Measurements from ENCODE around the gene IL1F10.

IL1F10 gene

DNA sequence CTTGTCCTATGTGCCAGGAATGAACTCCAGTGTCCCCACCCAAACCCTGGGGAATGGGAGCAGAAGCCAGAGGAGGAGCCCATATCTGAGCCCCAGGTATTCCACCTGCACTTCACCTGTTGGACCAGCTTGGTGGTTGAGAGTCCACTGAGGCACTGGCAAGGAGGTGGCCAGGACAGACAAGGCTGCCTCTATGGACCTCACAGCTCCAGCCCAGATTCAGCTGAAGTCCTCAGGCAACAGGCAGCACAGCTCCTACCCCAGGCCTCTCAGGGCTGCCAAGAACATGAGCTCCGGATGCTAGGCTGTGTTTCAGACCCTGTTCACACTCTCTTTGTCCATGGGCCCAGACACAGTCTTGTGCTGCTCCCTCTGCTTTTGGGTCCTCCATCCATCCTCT, 2.9 kb upstream of the IL1F10 start:
- Mint-ChIP-seq H3K9me3 (no peaks in the 10 kb centered on the region), H3K4me3 (no peak overlapping the region), H3K4me1 (no peaks in the 10 kb centered on the region), H3K27ac (no peak overlapping the region), H3K27me3 (peaks cover 13% of the 10 kb centered on the region), H3K36me3 (no peaks in the 10 kb centered on the region)
- no peak for DNase-seq
- CTCF ChIA-PET, result interaction anchor here (1.0 to 1.1 kb wide), 2 partner anchors 13 to 122 kb away, joined by 3 to 5 read pairs; no protein-coding TSS in a partner anchor

GRCh38 chr2:113068249-113068648, 479 bp downstream of the IL1F10 start:
- Mint-ChIP-seq H3K27me3 (peaks cover 22% of the 10 kb centered on the region), H3K27ac (no peak overlapping the region), H3K4me1 (no peaks in the 10 kb centered on the region), H3K9me3 (no peaks in the 10 kb centered on the region), H3K4me3 (no peak overlapping the region), H3K36me3 (no peaks in the 10 kb centered on the region)
- no peak for DNase-seq
- CTCF ChIA-PET, result interaction anchor here (1.7 to 3.1 kb wide), 2 partner anchors 12 to 127 kb away, joined by 4 to 12 read pairs; no protein-coding TSS in a partner anchor

DNA sequence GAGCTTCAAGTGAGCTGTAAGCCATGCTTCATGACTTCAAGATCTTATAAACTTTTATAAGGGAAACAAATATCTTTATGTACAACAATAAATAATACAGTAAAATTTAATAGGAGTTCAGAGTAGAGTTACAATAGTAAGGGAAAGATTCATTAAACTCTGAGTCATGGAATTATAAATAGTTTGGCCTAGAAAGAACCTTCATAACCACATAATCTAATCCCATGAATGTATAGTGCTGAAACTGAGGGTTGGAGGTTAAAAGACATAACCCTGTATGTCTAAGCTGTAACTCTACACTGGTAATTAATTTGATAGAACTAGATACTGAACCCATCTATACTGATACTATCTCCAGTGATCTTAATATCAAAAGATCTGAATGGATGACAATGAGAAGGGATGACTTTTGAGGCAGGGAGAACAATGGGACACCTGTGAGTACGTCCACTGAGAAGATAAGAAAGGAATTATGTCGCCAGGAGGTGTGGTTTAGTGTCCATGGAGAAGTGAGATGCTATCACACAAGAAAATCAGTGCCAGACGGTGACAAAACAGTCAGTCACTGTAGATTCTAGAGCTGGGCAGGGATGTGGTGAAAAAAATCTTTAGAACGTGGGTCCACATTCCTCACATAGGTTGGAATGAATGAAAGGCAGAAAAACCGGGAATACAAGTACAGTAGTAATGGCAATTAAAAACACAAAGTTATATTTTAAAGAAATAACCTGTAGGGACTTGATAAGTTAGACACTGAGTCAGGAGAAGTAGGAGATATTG, 1.1 kb downstream of the IL1F10 start:
- H3K9me3 Mint-ChIP-seq, result no peaks in the 10 kb centered on the region
- no peaks in the 10 kb centered on the region for H3K4me1 Mint-ChIP-seq
- peaks cover 22% of the 10 kb centered on the region for H3K27me3 Mint-ChIP-seq
- DNase-seq, result no peak
- CTCF ChIA-PET, result interaction anchor here (1.7 to 3.1 kb wide), 2 partner anchors 11 to 127 kb away, joined by 4 to 12 read pairs; no protein-coding TSS in a partner anchor
- H3K27ac Mint-ChIP-seq, result no peak overlapping the region
- no peak overlapping the region for H3K4me3 Mint-ChIP-seq
- H3K36me3 Mint-ChIP-seq, result no peaks in the 10 kb centered on the region

DNA sequence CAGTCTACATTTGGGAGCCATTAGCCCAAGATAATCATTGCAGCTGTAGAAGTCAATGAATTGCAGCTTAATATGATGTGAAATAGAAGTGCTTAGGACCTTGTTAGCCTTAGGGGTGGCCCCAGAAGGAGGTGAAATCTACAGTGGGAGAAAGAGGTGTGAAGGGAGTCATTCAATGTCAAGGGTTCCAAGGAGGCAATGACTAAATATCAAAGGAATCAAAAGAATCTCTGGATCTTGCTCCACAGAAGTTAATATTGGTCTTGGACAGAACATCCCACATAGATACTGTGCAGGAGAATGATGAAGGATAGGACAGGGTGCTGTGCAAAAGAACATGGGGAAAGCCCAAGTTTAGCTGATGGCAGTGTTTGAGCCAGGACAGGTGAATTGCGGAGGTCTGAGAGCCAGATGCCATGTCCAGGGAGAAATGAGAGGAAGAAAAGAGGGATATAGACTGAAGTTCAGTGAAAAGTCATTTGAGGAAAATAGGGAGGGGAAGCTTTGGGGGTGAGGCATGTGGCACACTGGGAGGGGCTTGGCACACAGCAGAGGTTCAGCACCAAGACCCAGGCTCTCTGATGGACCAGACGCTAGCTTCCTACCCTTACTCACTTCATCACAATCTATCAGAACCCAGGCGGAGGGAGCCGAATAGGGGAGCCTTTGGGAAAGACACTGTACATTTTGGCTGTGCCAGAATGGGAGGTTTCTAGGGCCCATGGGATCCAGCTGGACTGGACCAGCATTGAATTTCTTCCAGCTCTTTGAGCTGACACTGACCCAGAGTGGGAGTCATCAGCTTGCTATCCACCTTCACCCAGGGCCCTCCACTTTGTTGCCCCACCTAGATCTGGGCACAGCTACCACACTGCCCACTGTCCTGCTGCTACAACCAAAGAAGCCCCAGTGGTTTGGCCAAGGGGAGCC, 2.2 kb downstream of the IL1F10 start:
- peaks cover 3% of the 10 kb centered on the region for H3K4me1 Mint-ChIP-seq
- H3K9me3 Mint-ChIP-seq, result no peaks in the 10 kb centered on the region
- H3K4me3 Mint-ChIP-seq, result no peak overlapping the region
- CTCF ChIA-PET, result interaction anchor here (1.7 to 3.1 kb wide), 2 partner anchors 10 to 128 kb away, joined by 4 to 12 read pairs; no protein-coding TSS in a partner anchor
- no peak for DNase-seq
- no peak overlapping the region for H3K27ac Mint-ChIP-seq
- peaks cover 25% of the 10 kb centered on the region for H3K27me3 Mint-ChIP-seq
- H3K36me3 Mint-ChIP-seq, result no peaks in the 10 kb centered on the region

- H3K27ac Mint-ChIP-seq, result no peak overlapping the region
- peaks cover 27% of the 10 kb centered on the region for H3K27me3 Mint-ChIP-seq
- H3K9me3 Mint-ChIP-seq, result no peaks in the 10 kb centered on the region
- no peaks in the 10 kb centered on the region for H3K36me3 Mint-ChIP-seq
- peaks cover 6% of the 10 kb centered on the region for H3K4me1 Mint-ChIP-seq
- no peak overlapping the region for H3K4me3 Mint-ChIP-seq
- CTCF ChIA-PET, result interaction anchor here (1.0 to 3.1 kb wide), 2 partner anchors 10 kb away, joined by 4 to 12 read pairs; no protein-coding TSS in a partner anchor
- DNase-seq, result no peak
These were observed 2.8 kb downstream of the IL1F10 start for GRCh38 chr2:113070606-113070975.

DNA sequence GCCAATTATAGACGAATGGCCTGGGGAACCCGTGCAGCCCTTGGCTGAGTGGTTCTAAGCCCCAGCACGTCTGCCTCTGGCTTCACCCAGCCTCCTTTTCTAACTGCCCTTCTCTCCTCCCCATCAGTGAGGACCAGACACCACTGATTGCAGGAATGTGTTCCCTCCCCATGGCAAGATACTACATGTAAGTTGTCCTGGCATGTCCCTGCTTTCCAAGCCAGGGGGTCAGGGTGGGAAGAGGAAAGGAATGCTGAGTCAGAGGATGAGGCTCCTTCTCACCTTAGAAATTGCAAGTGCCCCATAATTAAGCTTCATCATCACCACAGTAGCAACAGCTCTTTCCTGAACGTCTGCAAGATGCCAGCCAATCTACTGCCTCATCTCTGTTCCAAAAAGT, 4.8 kb downstream of the IL1F10 start:
- DNase-seq, result no peak
- Mint-ChIP-seq H3K27ac (no peak overlapping the region), H3K4me3 (no peak overlapping the region), H3K9me3 (no peaks in the 10 kb centered on the region), H3K27me3 (peaks cover 26% of the 10 kb centered on the region), H3K36me3 (no peaks in the 10 kb centered on the region), H3K4me1 (peaks cover 6% of the 10 kb centered on the region)
- CTCF ChIA-PET, result interaction anchor here (1.5 kb wide), 1 partner anchor 87 kb away, joined by 3 read pairs; no protein-coding TSS in a partner anchor

GRCh38 chr2:113073325-113073834, 5.6 kb downstream of the IL1F10 start:
- H3K27me3 Mint-ChIP-seq, result peaks cover 30% of the 10 kb centered on the region
- no peaks in the 10 kb centered on the region for H3K9me3 Mint-ChIP-seq
- H3K4me3 Mint-ChIP-seq, result no peak overlapping the region
- H3K36me3 Mint-ChIP-seq, result no peaks in the 10 kb centered on the region
- no peak for DNase-seq
- H3K4me1 Mint-ChIP-seq, result peaks cover 6% of the 10 kb centered on the region
- CTCF ChIA-PET, result interaction anchor here (0.8 to 13.2 kb wide), 3 partner anchors 53 to 88 kb away, joined by 3 to 226 read pairs (median 3); no protein-coding TSS in a partner anchor
- H3K27ac Mint-ChIP-seq, result no peak overlapping the region

DNA sequence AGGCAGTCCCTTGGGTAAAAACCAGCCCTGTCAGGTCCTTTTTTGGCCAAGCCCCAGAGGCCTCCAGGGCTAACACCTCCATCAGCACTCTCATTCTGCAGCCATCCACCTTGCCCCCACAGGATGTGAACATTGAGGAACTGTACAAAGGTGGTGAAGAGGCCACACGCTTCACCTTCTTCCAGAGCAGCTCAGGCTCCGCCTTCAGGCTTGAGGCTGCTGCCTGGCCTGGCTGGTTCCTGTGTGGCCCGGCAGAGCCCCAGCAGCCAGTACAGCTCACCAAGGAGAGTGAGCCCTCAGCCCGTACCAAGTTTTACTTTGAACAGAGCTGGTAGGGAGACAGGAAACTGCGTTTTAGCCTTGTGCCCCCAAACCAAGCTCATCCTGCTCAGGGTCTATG, 7.3 kb downstream of the IL1F10 start:
- Mint-ChIP-seq H3K27ac (peak overlapping the region; percentile 10), H3K36me3 (no peaks in the 10 kb centered on the region), H3K27me3 (peaks cover 28% of the 10 kb centered on the region), H3K4me1 (peaks cover 6% of the 10 kb centered on the region), H3K9me3 (no peaks in the 10 kb centered on the region), H3K4me3 (no peak overlapping the region)
- CTCF ChIA-PET, result interaction anchor here (1.0 to 13.2 kb wide), 4 partner anchors 10 to 296 kb away, joined by 3 to 226 read pairs (median 3); no protein-coding TSS in a partner anchor
- peak; percentile 31 for DNase-seq

DNA sequence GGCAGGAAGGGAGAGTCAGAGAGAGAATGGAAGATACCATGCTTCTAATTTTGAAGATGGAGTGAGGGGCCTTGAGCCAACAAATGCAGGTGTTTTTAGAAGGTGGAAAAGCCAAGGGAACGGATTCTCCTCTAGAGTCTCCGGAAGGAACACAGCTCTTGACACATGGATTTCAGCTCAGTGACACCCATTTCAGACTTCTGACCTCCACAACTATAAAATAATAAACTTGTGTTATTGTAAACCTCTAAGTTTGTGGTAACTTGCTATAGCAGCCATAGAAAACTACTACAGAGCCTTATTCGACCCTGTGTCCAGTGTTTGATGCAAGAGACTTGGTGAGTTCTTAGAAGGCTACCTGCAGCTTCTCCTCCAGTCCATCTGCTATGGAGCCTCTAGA, 7.8 kb downstream of the IL1F10 start:
- Mint-ChIP-seq H3K4me1 (peaks cover 6% of the 10 kb centered on the region), H3K4me3 (no peak overlapping the region), H3K27ac (no peak overlapping the region), H3K36me3 (no peaks in the 10 kb centered on the region), H3K27me3 (peaks cover 30% of the 10 kb centered on the region), H3K9me3 (no peaks in the 10 kb centered on the region)
- DNase-seq, result no peak
- CTCF ChIA-PET, result interaction anchor here (1.0 to 13.2 kb wide), 4 partner anchors 9 to 295 kb away, joined by 3 to 226 read pairs (median 3); no protein-coding TSS in a partner anchor

- no peak for DNase-seq
- CTCF ChIA-PET, result interaction anchor here (0.7 to 13.2 kb wide), 8 partner anchors 13 to 313 kb away, joined by 3 to 226 read pairs (median 4); no protein-coding TSS in a partner anchor
- H3K4me1 Mint-ChIP-seq, result peaks cover 6% of the 10 kb centered on the region
- no peak overlapping the region for H3K27ac Mint-ChIP-seq
- no peaks in the 10 kb centered on the region for H3K36me3 Mint-ChIP-seq
- H3K4me3 Mint-ChIP-seq, result no peak overlapping the region
- no peaks in the 10 kb centered on the region for H3K9me3 Mint-ChIP-seq
- H3K27me3 Mint-ChIP-seq, result peaks cover 41% of the 10 kb centered on the region
These were observed 9.3 kb downstream of the IL1F10 start for GRCh38 chr2:113076954-113077669.

DNA sequence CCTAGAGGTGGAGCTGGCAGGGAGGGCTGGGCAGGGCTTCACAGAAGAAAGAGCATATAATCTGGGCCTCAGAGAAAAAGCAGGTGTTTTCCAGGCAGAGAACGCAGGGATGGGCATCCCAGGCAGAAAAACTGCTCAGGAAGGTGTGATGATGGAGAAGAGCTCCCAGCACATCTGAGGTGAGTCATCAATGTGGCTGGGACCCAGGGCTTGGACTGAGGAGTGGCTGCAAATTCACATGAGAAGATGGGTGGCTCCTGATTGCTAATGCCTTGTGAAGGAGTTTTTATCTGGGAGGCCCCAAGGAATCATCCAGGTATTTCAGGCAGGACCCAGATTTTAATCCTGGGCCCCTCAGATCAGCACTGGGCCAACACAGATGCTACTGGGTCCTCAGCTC, 10.2 kb downstream of the IL1F10 start:
- no peak for DNase-seq
- no peak overlapping the region for H3K4me3 Mint-ChIP-seq
- peaks cover 6% of the 10 kb centered on the region for H3K4me1 Mint-ChIP-seq
- CTCF ChIA-PET, result interaction anchor here (0.9 to 13.2 kb wide), 10 partner anchors 13 to 312 kb away, joined by 3 to 226 read pairs (median 4); no protein-coding TSS in a partner anchor
- H3K9me3 Mint-ChIP-seq, result no peaks in the 10 kb centered on the region
- no peak overlapping the region for H3K27ac Mint-ChIP-seq
- H3K36me3 Mint-ChIP-seq, result no peaks in the 10 kb centered on the region
- H3K27me3 Mint-ChIP-seq, result peaks cover 37% of the 10 kb centered on the region

DNA sequence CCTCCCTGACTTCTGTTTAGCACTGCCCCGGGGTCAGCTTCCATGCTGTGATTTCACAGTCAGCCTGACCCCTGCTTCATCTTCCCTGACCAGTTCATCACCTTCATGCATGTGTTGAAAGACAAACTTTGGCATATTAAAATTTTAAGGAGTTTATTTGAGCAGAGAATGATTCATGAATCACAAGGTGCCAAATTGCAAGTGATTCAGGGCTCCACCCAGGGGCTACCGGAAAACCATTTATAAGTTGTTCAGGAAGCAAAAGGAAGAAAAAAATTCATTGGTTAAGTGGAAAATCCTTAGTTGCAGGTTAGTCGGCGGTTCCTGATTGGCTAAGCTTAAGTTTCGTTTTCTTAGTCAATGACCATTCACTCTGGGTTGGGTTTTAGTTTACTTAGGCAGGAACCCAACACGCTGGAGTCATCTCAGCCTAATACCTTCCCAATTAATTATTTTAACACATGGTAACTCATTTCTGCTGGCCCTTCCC, 10.6 kb downstream of the IL1F10 start:
- H3K4me3 Mint-ChIP-seq, result no peak overlapping the region
- no peak overlapping the region for H3K27ac Mint-ChIP-seq
- DNase-seq, result no peak
- H3K27me3 Mint-ChIP-seq, result peaks cover 38% of the 10 kb centered on the region
- peaks cover 6% of the 10 kb centered on the region for H3K4me1 Mint-ChIP-seq
- H3K9me3 Mint-ChIP-seq, result no peaks in the 10 kb centered on the region
- CTCF ChIA-PET, result interaction anchor here (0.7 to 13.2 kb wide), 10 partner anchors 14 to 126 kb away, joined by 3 to 226 read pairs (median 4); no protein-coding TSS in a partner anchor
- H3K36me3 Mint-ChIP-seq, result no peaks in the 10 kb centered on the region

GRCh38 chr2:113079131-113079530, 11.4 kb downstream of the IL1F10 start:
- no peaks in the 10 kb centered on the region for H3K36me3 Mint-ChIP-seq
- H3K4me3 Mint-ChIP-seq, result no peak overlapping the region
- no peak for DNase-seq
- no peak overlapping the region for H3K27ac Mint-ChIP-seq
- H3K27me3 Mint-ChIP-seq, result peaks cover 41% of the 10 kb centered on the region
- no peaks in the 10 kb centered on the region for H3K9me3 Mint-ChIP-seq
- peaks cover 6% of the 10 kb centered on the region for H3K4me1 Mint-ChIP-seq
- CTCF ChIA-PET, result interaction anchor here (0.7 to 13.2 kb wide), 17 partner anchors 19 to 311 kb away, joined by 3 to 226 read pairs (median 6); partner anchors contain the start of gene PSD4
